AG09309 (cell line): ENCODE results near the gene CHST7.

Experiments used
- DNase-seq: peaks from one replicate; pipeline ENCODE4 v3.0.0-alpha.2; 2010; ENCODE audit warnings: low read depth
- H3K4me3 ChIP-seq: 2 replicates; pipeline ENCODE4 v1.5.1; 2011; ENCODE audit warnings: mild to moderate bottlenecking, low read depth, low read length, moderate library complexity; ENCODE audit not compliant: control insufficient read depth
- TF ChIP-seq, protein P1 (sequence below): IDR thresholded peaks from 2 replicates; pipeline ENCODE4 v1.5.1; 2011; ENCODE audit warnings: mild to moderate bottlenecking, low read depth, low read length, inconsistent platforms; ENCODE audit not compliant: insufficient read depth, control insufficient read depth; ENCODE audit errors: missing control alignments

CHST7 gene

DNA sequence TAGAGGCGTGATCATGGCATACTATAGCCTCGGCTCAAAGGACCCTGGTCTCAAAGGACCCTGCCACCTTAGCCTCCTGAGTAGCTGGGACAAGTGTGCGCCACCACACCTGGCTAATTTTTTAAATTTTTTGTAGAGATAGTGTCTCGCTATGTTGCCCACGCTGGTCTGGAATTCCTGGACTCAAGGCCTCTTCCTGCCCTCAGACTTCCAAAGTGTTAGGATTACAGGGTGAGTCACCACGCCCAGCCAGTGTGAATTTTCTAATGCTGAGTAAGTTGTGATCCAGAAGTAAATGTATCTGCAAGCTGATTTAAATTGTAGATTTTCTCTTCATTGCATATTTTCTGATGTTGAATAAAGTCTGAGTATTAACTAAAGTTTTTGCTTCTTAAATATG, 25.7 kb upstream of the CHST7 start:
- H3K4me3 ChIP-seq: no peak overlapping the region
- TF ChIP-seq, protein P1, sequence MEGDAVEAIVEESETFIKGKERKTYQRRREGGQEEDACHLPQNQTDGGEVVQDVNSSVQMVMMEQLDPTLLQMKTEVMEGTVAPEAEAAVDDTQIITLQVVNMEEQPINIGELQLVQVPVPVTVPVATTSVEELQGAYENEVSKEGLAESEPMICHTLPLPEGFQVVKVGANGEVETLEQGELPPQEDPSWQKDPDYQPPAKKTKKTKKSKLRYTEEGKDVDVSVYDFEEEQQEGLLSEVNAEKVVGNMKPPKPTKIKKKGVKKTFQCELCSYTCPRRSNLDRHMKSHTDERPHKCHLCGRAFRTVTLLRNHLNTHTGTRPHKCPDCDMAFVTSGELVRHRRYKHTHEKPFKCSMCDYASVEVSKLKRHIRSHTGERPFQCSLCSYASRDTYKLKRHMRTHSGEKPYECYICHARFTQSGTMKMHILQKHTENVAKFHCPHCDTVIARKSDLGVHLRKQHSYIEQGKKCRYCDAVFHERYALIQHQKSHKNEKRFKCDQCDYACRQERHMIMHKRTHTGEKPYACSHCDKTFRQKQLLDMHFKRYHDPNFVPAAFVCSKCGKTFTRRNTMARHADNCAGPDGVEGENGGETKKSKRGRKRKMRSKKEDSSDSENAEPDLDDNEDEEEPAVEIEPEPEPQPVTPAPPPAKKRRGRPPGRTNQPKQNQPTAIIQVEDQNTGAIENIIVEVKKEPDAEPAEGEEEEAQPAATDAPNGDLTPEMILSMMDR: no peak
- DNase-seq: peak; percentile 38

DNA sequence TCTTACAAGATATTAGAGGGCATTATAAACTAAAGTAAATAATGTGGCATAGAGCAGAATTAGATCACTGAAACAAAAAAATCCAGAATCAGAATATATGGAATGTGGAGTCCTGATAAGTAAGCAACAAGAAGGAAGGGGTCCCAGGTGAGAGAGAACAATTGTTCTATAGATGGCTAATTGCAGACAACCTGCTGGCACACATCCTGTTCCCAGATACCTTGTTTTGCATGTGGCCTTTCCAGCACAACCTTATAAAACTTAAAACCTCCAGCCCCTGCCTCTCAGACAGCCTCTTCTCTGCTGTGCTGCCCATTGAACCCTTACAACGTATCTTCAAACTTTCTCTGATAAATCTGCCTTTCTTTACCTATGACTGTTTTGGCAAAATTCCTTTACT, 23.7 kb upstream of the CHST7 start:
- TF ChIP-seq, protein P1: no peak
- DNase-seq: no peak

DNA sequence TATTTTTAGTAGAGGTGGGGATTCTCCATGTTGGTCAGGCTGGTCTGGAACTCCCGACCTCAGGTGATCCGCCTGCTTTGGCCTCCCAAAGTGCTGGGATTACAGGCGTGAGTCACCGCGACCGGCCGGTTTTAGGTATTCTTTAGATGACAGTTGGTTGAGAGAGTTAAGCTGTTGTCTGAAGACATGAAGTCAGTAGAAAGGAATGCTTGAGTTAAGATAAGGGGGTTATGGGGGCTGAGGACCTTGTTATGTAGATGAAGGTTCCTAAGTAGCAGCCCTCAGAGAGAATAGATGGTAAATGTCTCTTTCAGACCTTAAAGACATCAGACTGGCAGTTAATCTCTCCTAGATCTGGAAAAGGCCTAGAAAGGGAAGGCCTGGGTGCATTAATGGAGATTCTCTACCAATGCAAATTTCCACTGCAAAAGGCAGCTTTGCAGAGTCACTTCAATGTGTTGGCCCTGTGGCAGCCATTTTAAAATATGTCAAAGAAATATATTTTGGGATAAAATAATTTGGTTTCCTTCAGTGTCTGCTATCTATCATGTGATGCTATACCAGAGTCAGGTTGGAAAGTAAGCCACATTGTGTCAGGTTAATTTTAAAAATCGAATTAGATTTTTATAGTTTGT, 22.0 kb upstream of the CHST7 start:
- TF ChIP-seq, protein P1: no peak
- no peak overlapping the region for H3K4me3 ChIP-seq
- no peak for DNase-seq

More for the DNA sequence above, 23.7 kb upstream of the CHST7 start:
- H3K4me3 ChIP-seq: no peak overlapping the region

DNA sequence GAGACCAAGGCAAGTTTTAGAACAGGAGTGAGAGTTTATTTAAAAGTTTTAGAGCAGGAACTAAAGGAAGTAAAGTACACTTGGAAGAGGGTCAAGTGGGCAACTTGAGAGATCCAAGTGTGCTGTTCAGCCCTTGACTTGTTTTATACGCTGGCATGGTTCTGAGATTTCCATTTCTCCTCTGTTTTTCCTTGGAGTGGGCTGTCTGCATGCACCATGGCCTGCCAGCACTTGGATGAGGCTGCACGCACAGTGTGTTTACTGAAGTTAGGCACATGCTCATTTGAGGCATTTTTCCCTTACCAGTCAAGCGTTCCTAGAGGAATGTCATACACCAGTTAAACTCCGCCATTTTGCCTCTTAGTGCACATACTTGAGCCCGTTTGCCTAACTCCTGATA, 19.6 kb upstream of the CHST7 start:
- TF ChIP-seq, protein P1: no peak
- no peak overlapping the region for H3K4me3 ChIP-seq

DNA sequence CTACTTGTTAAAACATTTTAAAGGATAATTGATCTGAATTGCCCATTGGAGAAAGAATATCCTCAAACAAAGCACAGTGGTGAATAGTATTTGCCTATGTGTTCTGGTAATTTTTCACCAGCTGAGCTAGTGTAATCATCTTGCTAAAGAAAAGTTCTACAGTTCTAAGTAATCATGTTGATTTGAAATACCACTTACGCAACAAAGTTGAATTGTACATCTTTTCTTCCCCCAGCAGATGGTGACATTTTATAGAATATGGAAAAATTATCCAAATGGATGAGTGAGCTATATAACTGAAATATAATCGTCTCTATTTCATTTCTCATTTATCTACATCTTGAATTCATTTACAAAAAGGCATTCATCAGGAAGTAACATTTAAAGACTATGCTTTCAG, 18.6 kb upstream of the CHST7 start:
- TF ChIP-seq, protein P1: no peak
- H3K4me3 ChIP-seq: no peak overlapping the region
- no peak for DNase-seq

More for the DNA sequence above, 19.6 kb upstream of the CHST7 start:
- DNase-seq: no peak

DNA sequence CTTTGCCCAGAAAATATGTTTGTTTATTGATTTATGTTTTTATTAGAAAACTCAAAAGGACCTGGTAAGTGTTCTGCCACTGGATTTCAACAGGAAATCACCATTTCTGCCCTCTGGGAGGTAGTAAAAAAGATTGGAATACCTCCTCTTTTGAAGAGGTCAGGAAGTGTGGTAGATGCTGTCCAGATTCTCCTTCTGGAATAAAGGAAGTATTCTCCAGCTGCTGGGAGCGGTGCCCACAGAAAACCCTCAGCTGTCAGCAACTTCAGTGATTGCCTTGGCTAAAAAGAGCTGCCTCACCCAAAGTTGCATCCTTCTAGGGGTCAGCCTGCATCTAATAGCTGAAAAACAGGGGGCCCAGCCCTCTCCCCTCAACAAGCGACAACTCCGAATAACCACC, 14.5 kb upstream of the CHST7 start:
- H3K4me3 ChIP-seq: no peak overlapping the region
- no peak for DNase-seq
- TF ChIP-seq, protein P1: no peak
